IMR-90 (cell line): ENCODE data around the gene MOV10. TPM values are rescaled to one million over a fixed set of nuclear protein-coding genes. Genes with fewer than 3 reads are reported as not detected.

Experiments used
- ATAC-seq: fragments of 200-7000 bp; cut with Tn5 transposase; 2 replicates; pipeline ENCODE4 v1.9.1; 2020; ENCODE audit warnings: low read depth, mild to moderate bottlenecking, moderate library complexity
- BruUV-seq: library from RNA; stranded (reverse); fragments of 400-500 nt; replicated peaks from 2 replicates; lab custom pipeline; 2021; lab: Mats Ljungman, UMichigan
- CTCF ChIA-PET: fragments of 300-600 bp; formaldehyde crosslinking; extraction: SDS; loops from one replicate; lab custom pipeline; 2021; ENCODE audit warnings: antibody characterized with exemption; lab: Yijun Ruan, JAX
- POLR2A ChIA-PET: fragments of 300-600 bp; sonication (Branson Sonifier 250); formaldehyde crosslinking; loops from one replicate; lab custom pipeline; 2022; ENCODE audit warnings: antibody characterized with exemption; ENCODE audit not compliant: unreplicated experiment; lab: Charles Lee
- DNase-seq: peaks from one replicate; pipeline ENCODE4 v3.0.0; 2013
- H2AFZ ChIP-seq: replicated peaks from 2 replicates; pipeline ENCODE3; 2013; ENCODE audit warnings: low read length, mild to moderate bottlenecking; ENCODE audit not compliant: poor library complexity
- H2AK5ac ChIP-seq: 2 replicates; pipeline ENCODE4 v1.6.1; 2013; ENCODE audit warnings: low read depth, low read length, inconsistent platforms
- H2AK9ac ChIP-seq: replicated peaks from 2 replicates; pipeline ENCODE3; 2013; ENCODE audit warnings: mild to moderate bottlenecking, low read depth, low read length, moderate library complexity; ENCODE audit not compliant: poor library complexity
- H2BK120ac ChIP-seq: 2 replicates; pipeline ENCODE4 v1.6.1; 2013; ENCODE audit warnings: low read depth, low read length, inconsistent platforms
- H2BK15ac ChIP-seq: 3 replicates; pipeline ENCODE4 v1.6.1; 2013; ENCODE audit warnings: low read depth, low read length, inconsistent platforms
- H2BK20ac ChIP-seq: 2 replicates; pipeline ENCODE4 v1.6.1; 2013; ENCODE audit warnings: low read depth, mild to moderate bottlenecking, inconsistent platforms, low read length, moderate library complexity
- H2BK5ac ChIP-seq: 2 replicates; pipeline ENCODE4 v1.6.1; 2013; ENCODE audit warnings: mild to moderate bottlenecking, low read depth, low read length, inconsistent platforms; ENCODE audit not compliant: poor library complexity, severe bottlenecking
- H3K14ac ChIP-seq: replicated peaks from 2 replicates; pipeline ENCODE4 v1.6.1; 2013; ENCODE audit warnings: low read depth, low read length, inconsistent platforms
- H3K18ac ChIP-seq: 2 replicates; pipeline ENCODE4 v1.6.1; 2013; ENCODE audit warnings: low read depth, low read length, control low read depth
- H3K23ac ChIP-seq: 2 replicates; pipeline ENCODE4 v1.6.1; 2013; ENCODE audit warnings: low read depth, low read length, inconsistent platforms
- H3K27ac ChIP-seq: 2 replicates; pipeline ENCODE4 v1.5.1; 2013; ENCODE audit warnings: mild to moderate bottlenecking, control low read depth, low read length; ENCODE audit not compliant: insufficient read depth
- H3K27me3 ChIP-seq: 2 replicates; pipeline ENCODE4 v1.6.1; 2013; ENCODE audit warnings: low read length; ENCODE audit not compliant: control insufficient read depth, insufficient read depth
- H3K36me3 ChIP-seq: 2 replicates; pipeline ENCODE4 v1.6.1; 2013; ENCODE audit warnings: low read length, mixed read lengths; ENCODE audit not compliant: control insufficient read depth, insufficient read depth
- H3K4ac ChIP-seq: 2 replicates; pipeline ENCODE4 v1.6.1; 2013; ENCODE audit warnings: low read depth, low read length, inconsistent platforms
- H3K4me1 ChIP-seq: 2 replicates; pipeline ENCODE4 v1.6.1; 2013; ENCODE audit warnings: low read length, mixed read lengths; ENCODE audit not compliant: control insufficient read depth, insufficient read depth
- H3K4me2 ChIP-seq: 2 replicates; pipeline ENCODE4 v1.6.1; 2013; ENCODE audit warnings: low read depth, mild to moderate bottlenecking, control low read depth, low read length, moderate library complexity
- H3K4me3 ChIP-seq: 2 replicates; pipeline ENCODE4 v1.5.1; 2013; ENCODE audit warnings: low read depth, mild to moderate bottlenecking, control low read depth, low read length, moderate library complexity; ENCODE audit not compliant: insufficient read depth
- H3K56ac ChIP-seq: 2 replicates; pipeline ENCODE4 v1.6.1; 2013; ENCODE audit warnings: low read length, inconsistent platforms; ENCODE audit not compliant: insufficient read depth; ENCODE audit errors: extremely low read depth
- H3K79me1 ChIP-seq, 2 experiments: 2 replicates each; pipeline ENCODE4 v1.6.1; 2013; ENCODE audit warnings: low read length in 2 of 2, inconsistent platforms in 1 of 2, low read depth in 1 of 2
- H3K9ac ChIP-seq: 2 replicates; pipeline ENCODE4 v1.6.1; 2013; ENCODE audit warnings: low read depth, low read length, control low read depth
- H3K9me1 ChIP-seq: 2 replicates; pipeline ENCODE4 v1.6.1; 2013; ENCODE audit warnings: low read length, inconsistent platforms; ENCODE audit not compliant: insufficient read depth
- H3K9me3 ChIP-seq: 2 replicates; pipeline ENCODE4 v1.6.1; 2013; ENCODE audit warnings: low read length; ENCODE audit not compliant: control insufficient read depth, insufficient read depth
- H4K20me1 ChIP-seq: 2 replicates; pipeline ENCODE4 v1.6.1; 2013; ENCODE audit warnings: low read length, inconsistent platforms; ENCODE audit not compliant: insufficient read depth
- H4K5ac ChIP-seq: 2 replicates; pipeline ENCODE4 v1.6.1; 2013; ENCODE audit warnings: mild to moderate bottlenecking, low read depth, low read length, control low read depth
- H4K8ac ChIP-seq, 2 experiments: 2 replicates each; pipeline ENCODE4 v1.6.1; 2013; ENCODE audit warnings: low read depth in 2 of 2, low read length in 2 of 2, control low read depth in 1 of 2, inconsistent platforms in 1 of 2
- H4K91ac ChIP-seq: 2 replicates; pipeline ENCODE4 v1.6.1; 2013; ENCODE audit warnings: low read depth, low read length, inconsistent platforms; ENCODE audit not compliant: insufficient read depth
- BHLHE40 ChIP-seq: fragments of 150-350 bp; IDR thresholded peaks from 2 replicates; pipeline ENCODE4 v1.6.1; 2016; ENCODE audit warnings: mild to moderate bottlenecking, low read depth, low read length
- CHD1 ChIP-seq: IDR thresholded peaks from 2 replicates; pipeline ENCODE4 v1.6.1; 2012; ENCODE audit warnings: low read depth, low read length, improper control_type of control experiment
- CTCF ChIP-seq: conservative IDR thresholded peaks from 2 replicates; pipeline ENCODE4 v1.5.1; 2012; ENCODE audit warnings: mild to moderate bottlenecking, low read depth, low read length, improper control_type of control experiment
- ELK1 ChIP-seq: fragments of 150-350 bp; IDR thresholded peaks from 2 replicates; pipeline ENCODE4 v1.6.1; 2016; ENCODE audit warnings: low read depth, mild to moderate bottlenecking, low read length, moderate library complexity, borderline replicate concordance
- FOS ChIP-seq: fragments of 150-350 bp; IDR thresholded peaks from 2 replicates; pipeline ENCODE4 v1.6.1; 2016; ENCODE audit warnings: low read depth, low read length
- MAFK ChIP-seq: IDR thresholded peaks from 2 replicates; pipeline ENCODE4 v1.6.1; 2012; ENCODE audit warnings: low read depth, low read length, improper control_type of control experiment
- MAZ ChIP-seq: IDR thresholded peaks from 2 replicates; pipeline ENCODE4 v1.6.1; 2012; ENCODE audit warnings: low read depth, mild to moderate bottlenecking, low read length, improper control_type of control experiment, moderate library complexity, borderline replicate concordance
- MXI1 ChIP-seq: IDR thresholded peaks from 2 replicates; pipeline ENCODE4 v1.6.1; 2012; ENCODE audit warnings: low read depth, mild to moderate bottlenecking, low read length, moderate library complexity, borderline replicate concordance
- NFE2L2 ChIP-seq: fragments of 150-350 bp; IDR thresholded peaks from 2 replicates; pipeline ENCODE4 v1.6.1; 2016; ENCODE audit warnings: low read depth, mild to moderate bottlenecking, low read length
- RAD21 ChIP-seq: IDR thresholded peaks from 2 replicates; pipeline ENCODE4 v1.6.1; 2012; ENCODE audit warnings: low read length, improper control_type of control experiment
- RCOR1 ChIP-seq: IDR thresholded peaks from 2 replicates; pipeline ENCODE4 v1.6.1; 2012; ENCODE audit warnings: mild to moderate bottlenecking, low read length, improper control_type of control experiment; ENCODE audit not compliant: insufficient replicate concordance
- RFX5 ChIP-seq: IDR thresholded peaks from 2 replicates; pipeline ENCODE4 v1.8.0; 2012; ENCODE audit warnings: low read depth, mild to moderate bottlenecking, low read length, moderate library complexity
- SMC3 ChIP-seq: fragments of 150-350 bp; IDR thresholded peaks from 2 replicates; pipeline ENCODE4 v1.6.1; 2016; ENCODE audit warnings: low read depth, mild to moderate bottlenecking, antibody characterized with exemption, low read length, moderate library complexity
- USF2 ChIP-seq: fragments of 150-350 bp; IDR thresholded peaks from 2 replicates; pipeline ENCODE4 v1.6.1; 2017; ENCODE audit warnings: mild to moderate bottlenecking, antibody characterized with exemption, low read length, low read depth
- WGBS, 2 experiments: methylation state at CpG; one replicate each; pipeline versions ENCODE4 v1.1.5 to v1.1.7; 2013; ENCODE audit warnings: missing lambda C conversion rate in 2 of 2; ENCODE audit not compliant: insufficient read length in 1 of 2; ENCODE audit errors: extremely low coverage in 2 of 2; 5-methylcytosine and 5-hydroxymethylcytosine counted together
- dilution Hi-C: fragments of 300-500 bp; cut with HindIII; formaldehyde crosslinking; loops from one replicate; pipeline ENCODE4 v1.14.3; 2018; ENCODE audit warnings: low sequenced_read_pairs; ENCODE audit not compliant: unreplicated experiment
- in situ Hi-C: fragments of 300-500 bp; cut with MboI; formaldehyde crosslinking; loops from 3 replicates; pipeline ENCODE4 v1.14.3; 2019; ENCODE audit warnings: low sequenced_read_pairs, inconsistent platforms, mixed read lengths
- intact Hi-C: fragments of 100-400 bp; cut with micrococcal nuclease; formaldehyde crosslinking; loops from 2 replicates; pipeline ENCODE4 v1.10.0; 2022
- polyA plus RNA-seq, 3 experiments: library from polyadenylated mRNA; depleted of rRNA; stranded (reverse); fragments of >200 nt; gene quantifications; 2 replicates each; pipeline ENCODE4 v1.2.3, GENCODE V29; 2012; ENCODE audit warnings: low replicate concordance in 1 of 3
- total RNA-seq: library from RNA; depleted of rRNA; stranded (reverse); fragments of >200 nt; gene quantifications from 2 replicates; pipeline ENCODE4 v1.2.3, GENCODE V29; 2012

The MOV10 gene
- total and polyA plus RNA-seq, 2 of the 4 experiments (the other 2 are of a cell fraction): 36.7 to 103 TPM

- H3K56ac ChIP-seq: no peak overlapping the region
- no peak overlapping the region for H3K14ac ChIP-seq
- dilution Hi-C loops (no loop called here), in situ Hi-C loops (no loop called here), intact Hi-C loops (no loop called here)
- H2AK9ac ChIP-seq: no peak overlapping the region
- no peak overlapping the region for H3K23ac ChIP-seq
- peaks cover 6% of the 10 kb centered on the region; the same call in 1 of the 2 replicates for H4K20me1 ChIP-seq
- ChIA-PET POLR2A (no interaction called here), CTCF (interaction anchor here (1.6 kb wide), 1 partner anchor 19 kb away, joined by 3 read pairs; no protein-coding TSS in a partner anchor)
- H3K4me1 ChIP-seq: no peaks in the 10 kb centered on the region
- DNase-seq (no peak), ATAC-seq (no peak)
- no peak overlapping the region for H4K8ac ChIP-seq
- no peak overlapping the region for H2BK15ac ChIP-seq
- H3K79me1 ChIP-seq: peaks cover 8 to 30% of the 10 kb centered on the region in 2 experiments
- H3K9ac ChIP-seq: no peak overlapping the region
- H2AFZ ChIP-seq: no peak overlapping the region
- no peak overlapping the region for H3K4me3 ChIP-seq
- no peak overlapping the region for H3K4ac ChIP-seq
- H3K4me2 ChIP-seq: no peak overlapping the region
- H2BK120ac ChIP-seq: no peak overlapping the region
- H4K5ac ChIP-seq: no peak overlapping the region
- peaks cover 62% of the 10 kb centered on the region for H3K36me3 ChIP-seq
- H3K27me3 ChIP-seq: no peaks in the 10 kb centered on the region
- H4K91ac ChIP-seq: no peak overlapping the region
- no peak overlapping the region for H2BK5ac ChIP-seq
- H3K27ac ChIP-seq: no peak overlapping the region
- no peak overlapping the region for H2AK5ac ChIP-seq
- H2BK20ac ChIP-seq: no peak overlapping the region
- no TSS peak for BruUV-seq
- no peak for TF ChIP-seq RFX5
- no peak for TF ChIP-seq SMC3
- TF ChIP-seq MAFK: no peak
- TF ChIP-seq CTCF: no peak
- TF ChIP-seq RAD21: no peak
- TF ChIP-seq FOS: no peak
- TF ChIP-seq NFE2L2: no peak
- no peak for TF ChIP-seq MXI1
- no peak for TF ChIP-seq USF2
- TF ChIP-seq BHLHE40: no peak
- no peak for TF ChIP-seq MAZ
- TF ChIP-seq CHD1: no peak
- TF ChIP-seq ELK1: no peak
- TF ChIP-seq RCOR1: no peak
- 100% methylated on average over 1 of the region's 5 CpGs; no CpG with 5 or more reads in 1 of the 2 experiments for WGBS, 2 experiments
- no peak overlapping the region for H3K18ac ChIP-seq
- no peaks in the 10 kb centered on the region for H3K9me3 ChIP-seq
- peaks cover 10% of the 10 kb centered on the region for H3K9me1 ChIP-seq
These were observed 18.2 kb downstream of the MOV10 start for GRCh38 chr1:112692681-112693080.
